ENCODE data around the gene CFAP100.
A peak's percentile ranks its signal among the peaks of the same experiment; 100 is the strongest.

The CFAP100 gene

DNA sequence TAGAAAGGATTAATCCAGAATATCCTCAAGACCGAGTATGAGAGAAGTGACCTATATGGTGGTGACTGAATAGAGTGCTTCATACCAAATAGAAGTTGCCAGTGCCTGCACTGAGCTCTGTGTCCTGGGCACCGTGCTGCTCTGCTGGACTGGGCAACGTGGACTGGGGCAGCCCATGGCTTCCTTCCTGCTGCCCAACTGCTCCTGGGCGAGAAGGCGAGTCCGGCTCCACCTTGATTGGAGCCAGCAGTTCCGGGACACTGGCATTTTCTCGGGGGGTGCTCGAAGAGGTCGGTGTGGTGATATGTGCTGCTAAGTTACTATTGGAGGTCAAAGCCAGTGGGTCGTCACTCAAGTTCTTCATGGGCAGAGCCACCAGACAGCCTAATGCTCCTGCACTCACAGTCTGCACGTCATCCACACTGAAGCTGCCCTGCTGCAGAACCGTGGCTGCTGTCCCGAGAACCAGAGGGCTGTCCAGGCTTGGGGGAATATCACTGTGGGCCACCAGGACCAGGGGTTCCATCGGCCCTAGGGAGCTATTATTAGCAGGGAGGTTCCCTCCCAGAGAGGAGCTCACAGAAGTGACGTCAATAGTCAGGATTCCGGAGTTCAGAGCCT lies 66.9 kb downstream of the CFAP100 start:
- DNase-seq (ENCODE audit: low read depth), result no peak

DNA sequence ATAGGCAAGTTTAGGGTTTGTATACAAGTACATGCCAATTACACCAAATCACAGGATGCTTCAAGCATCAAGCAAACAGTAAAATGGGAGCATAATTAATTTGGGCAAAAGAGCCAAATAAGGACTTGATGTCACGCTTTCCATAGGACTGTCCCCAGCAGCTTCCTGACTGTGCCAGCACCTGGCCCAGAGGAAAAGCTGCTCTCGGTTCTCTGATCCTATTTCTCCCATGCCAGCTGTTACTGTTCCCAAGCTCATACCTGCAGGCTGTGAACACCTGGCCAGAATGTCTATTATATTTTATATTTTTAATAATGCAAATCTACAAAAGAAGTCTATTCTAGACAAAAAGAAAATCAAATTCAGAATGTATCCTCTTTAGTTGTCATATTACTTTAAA lies 68.8 kb downstream of the CFAP100 start:
- DNase-seq (ENCODE audit: low read depth), result no peak

DNA sequence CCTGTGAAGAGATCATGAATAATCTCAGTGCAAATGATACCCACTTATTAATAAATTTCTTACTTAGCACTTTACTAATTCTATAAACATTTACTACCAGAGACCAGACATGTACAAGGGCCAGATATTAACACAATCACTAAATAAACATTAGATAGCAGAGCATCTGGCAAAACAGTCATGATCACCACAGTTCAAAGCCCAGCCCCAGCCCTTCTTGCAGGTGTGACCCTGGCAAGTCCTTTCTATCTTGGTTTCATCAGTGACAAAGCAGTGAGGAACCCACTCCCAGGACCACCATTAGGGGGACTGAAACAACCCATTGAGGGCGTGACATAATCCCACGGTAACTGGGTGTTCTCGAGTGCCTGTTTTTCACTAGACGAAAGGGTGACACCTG lies 69.4 kb downstream of the CFAP100 start:
- DNase-seq (ENCODE audit: low read depth), result no peak

DNA sequence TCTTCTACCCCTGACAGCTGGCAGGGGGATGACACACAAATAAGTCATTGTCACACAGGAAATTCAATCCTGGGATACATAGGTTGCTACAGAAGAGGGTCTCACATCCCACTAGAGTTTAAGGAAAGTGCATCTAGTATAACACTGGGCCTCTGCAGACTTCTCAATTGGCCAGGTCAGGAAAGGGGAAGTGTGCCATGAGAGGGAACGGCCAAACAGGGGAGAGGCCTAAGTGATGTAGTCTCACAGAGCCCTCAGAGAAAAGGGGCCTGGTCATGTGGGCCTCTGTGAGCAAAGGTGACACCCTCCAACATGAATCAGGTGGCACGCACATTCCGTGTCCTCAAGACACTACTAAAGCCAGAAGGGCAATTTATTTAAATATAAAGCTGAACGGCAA lies 69.8 kb downstream of the CFAP100 start:
- no peak for DNase-seq (ENCODE audit: low read depth)

DNA sequence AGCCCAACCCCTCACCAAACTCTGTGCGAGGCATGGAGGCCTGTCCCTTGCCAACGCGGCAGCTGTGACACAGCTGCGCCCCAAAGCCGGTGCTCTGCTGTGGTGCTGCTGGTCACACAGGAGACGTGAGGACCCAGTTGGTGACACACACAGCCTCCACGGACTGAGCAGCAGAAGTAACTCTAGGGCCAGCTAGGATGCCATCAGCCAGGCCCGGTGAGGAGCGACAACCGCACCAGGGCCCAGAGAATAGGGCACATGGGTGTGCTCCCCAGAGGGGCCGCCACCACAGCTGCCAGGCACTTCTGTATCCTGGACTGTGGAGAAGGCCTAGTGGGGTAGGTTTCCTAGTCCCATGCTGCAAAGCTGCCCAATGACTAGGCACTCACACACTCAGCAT lies 70.3 kb downstream of the CFAP100 start:
- no peak for DNase-seq (ENCODE audit: low read depth)

DNA sequence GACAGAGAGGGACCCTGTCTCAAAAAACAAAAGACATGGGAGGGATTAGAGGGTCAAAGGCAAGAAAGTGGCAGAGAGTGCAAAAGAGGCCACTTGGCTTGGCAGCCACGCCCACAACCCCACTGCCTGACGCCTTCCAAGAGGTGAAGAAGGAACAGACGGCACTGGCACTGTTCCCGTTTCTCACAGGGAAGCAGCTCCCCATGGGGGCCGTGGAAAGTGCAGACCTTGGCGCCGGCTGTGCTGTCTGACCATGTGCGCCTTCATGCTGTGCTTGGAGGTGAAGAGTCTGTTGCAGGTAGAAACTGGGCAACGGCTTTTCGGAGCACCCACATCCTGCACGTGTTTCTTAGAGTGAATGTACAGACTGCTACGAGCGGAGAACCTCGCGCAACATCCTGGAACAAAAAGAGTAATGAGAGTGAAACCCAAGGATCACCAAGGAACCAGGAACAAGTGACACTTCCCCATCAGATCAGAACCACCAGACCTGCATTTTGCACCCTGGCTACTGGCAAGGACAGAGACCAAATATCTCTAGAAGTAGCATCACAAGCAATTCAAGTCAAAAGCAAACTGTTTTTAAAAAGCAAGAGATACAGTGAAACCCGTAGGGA lies 71.3 kb downstream of the CFAP100 start:
- no peak for DNase-seq (ENCODE audit: low read depth)

DNA sequence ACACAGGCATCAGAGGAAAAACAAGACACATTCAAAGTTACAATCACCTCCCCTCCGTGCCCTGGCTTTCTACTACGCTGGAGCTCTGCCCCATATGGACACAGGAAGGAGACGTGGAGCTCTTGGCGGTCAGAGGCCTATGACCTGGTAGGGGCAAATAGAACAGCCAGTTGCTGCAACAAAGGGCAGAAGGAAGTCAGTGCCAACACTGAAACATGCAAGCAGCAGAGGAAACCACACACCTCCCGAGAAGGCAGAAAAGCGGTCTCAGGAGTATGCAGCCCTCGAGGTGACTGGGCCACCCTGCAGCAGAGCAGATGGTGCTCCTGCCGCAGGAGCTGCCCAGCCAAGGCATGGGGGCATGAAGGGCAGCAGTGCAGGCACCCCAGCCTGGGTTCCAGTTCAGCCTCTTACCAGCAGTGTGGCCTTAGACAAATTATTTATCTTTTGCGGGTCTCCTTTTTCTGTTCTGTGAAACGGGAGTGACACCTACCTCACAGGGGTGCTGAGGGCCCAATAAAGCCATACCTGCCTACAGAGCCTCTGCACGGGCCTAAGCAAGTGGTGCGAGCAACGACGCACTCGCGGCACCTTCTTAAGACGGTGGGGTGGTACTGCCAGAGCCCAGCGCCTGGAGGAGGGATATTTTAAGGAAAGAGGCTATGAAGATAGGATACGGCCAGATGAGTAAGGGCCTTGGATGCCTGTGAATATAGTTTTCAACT lies 72.3 kb downstream of the CFAP100 start:
- DNase-seq (ENCODE audit: low read depth), result no peak

DNA sequence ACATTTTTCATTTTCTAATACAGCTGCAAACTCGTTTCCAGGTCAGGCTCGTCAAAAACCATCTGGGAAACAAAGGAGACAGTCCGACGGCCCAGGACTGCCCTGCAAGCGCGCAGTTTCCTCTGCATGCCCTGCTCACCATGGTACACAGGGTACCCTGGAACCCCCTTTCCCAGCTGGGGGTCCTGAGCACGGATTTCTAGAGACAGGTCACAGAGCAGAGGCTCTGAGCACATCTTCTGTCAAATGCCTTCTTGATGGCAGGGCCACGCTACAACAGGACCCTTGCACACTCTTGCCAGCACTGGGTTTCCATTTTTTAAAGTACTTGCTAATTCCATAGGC lies 72.9 kb downstream of the CFAP100 start:
- no peak for DNase-seq (ENCODE audit: low read depth)

DNA sequence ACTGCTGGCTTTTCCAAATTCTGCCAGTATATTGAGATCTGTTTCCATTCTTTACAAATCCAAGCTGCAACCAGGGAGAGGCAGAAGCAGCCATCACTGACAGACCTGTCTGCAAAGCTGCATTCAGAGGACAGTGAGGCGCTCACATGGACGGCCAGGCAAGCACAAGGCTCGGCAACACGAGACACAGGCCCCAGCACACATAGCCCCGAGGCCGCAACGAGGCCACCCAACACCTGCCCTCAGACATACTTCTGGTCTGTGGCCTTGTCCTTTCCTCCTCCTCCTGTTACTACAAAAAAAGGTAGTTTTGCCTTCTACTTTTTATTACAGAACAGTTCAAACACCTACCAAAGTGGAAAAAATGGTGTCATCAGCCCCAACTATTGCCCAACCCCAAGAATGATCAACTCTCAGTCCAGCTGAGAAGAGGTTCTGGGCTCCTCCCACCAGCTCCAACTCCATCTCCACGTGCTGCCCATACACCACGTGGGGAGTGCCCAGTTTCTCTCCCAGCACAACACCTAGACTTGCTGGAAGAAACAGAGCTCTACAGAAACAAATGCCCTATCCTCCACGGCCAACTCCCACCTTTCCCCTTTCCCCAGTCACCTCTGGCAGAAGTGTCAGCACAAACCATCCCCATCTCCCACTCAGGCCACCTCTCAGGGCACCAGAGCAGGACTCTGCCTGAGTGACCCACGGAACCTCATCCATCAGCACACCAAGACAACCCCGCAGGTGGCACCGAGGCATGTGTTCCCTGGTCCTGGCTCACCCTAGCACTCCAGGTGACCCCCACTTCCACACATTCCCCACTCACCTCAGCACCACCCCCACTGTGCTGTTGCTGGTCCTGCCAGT lies 73.6 kb downstream of the CFAP100 start:
- no peak for DNase-seq (ENCODE audit: low read depth)

DNA sequence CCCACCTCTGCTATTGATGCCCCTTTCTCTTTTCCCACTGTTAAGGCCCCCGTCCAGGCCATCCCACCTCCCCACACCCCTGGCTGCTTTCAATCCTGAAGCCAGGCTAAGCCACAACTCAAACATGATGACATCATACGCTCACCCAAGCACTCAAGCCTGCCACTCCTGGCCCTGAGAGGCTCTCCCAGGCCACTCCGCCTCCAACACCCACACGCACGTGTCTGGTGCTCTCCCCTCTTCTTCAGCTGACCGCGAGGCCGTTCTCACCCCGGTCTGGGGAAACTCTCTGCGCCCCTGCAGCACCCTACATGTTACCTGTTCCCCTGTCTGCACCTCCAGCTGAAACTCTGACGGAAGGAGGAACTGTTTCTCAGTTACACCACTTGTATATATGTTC lies 74.8 kb downstream of the CFAP100 start:
- no peak for DNase-seq (ENCODE audit: low read depth)

DNA sequence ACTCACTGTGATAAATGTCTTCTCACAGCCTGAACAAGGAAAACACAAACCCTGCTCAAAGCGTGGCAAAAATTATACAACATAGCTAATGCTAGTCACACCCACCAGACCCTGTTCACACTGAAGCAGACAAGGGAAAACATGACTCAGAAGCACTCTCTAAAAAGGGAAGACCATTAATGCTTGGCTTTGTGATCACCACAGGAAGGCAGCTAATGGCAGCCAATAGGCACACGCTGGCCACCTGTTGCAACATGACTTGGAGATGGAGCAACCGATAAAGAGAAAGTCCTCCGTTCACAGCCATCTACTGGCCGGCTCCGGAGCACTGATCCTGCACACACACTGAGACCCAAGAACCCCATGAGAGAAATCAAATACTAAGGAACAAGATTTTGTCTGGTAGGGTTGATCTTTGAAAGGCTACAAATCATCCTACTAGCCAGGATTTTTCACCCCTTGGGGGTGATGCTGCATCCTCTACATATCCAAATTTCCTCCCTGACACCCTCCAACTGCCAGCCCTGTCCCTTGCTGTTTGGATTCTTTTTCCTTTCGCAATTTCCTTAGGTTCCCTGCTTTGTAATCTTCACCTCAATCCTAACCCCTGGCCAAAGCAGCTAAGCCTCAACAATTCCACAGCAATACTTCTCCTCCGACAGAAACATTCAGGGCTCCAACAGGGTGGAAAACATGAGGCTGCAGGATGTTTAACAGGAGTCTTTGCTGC lies 77.7 kb downstream of the CFAP100 start:
- DNase-seq (ENCODE audit: low read depth), result peak; percentile 67

DNA sequence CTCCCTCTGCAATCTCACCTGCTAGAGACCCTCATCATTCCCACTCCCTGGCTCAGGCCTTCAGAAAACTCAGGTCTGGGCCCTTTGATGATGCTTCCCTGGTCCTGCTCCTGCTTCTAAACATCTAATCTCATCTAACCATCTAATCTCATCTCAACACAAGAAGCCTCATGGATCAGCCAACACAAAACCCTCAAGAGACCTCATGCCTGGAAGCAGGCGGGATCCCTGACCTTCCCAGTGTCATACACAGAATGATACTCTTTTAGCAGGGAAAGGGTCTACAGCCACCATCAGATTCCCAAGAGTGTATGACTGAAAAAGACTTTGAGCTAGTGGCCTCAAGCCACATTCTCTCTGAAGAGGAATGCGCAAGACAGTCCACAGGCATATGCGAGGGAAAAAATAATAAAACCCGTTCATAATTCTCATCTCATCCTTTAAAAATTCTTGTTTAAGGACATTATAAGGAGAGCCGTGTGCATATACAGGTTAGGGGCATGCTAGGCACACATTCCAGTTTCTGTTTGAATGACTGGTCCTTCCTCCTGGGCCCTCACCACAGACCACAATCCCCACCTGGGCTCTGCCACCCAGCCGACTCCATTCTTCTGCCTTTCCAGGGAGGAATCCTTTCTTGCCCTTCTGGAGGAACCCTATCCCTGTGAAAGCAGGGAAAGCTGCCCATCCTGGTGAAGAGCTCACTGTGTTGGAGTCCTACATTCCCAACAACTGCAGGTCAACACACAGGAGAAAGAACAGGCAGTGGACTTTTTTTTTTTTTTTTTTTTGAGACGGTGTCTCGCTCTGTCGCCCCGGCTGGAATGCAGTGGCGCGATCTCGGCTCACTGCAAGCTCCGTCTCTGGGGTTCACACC lies 78.8 kb downstream of the CFAP100 start:
- DNase-seq (ENCODE audit: low read depth), result peak; percentile 10

DNA sequence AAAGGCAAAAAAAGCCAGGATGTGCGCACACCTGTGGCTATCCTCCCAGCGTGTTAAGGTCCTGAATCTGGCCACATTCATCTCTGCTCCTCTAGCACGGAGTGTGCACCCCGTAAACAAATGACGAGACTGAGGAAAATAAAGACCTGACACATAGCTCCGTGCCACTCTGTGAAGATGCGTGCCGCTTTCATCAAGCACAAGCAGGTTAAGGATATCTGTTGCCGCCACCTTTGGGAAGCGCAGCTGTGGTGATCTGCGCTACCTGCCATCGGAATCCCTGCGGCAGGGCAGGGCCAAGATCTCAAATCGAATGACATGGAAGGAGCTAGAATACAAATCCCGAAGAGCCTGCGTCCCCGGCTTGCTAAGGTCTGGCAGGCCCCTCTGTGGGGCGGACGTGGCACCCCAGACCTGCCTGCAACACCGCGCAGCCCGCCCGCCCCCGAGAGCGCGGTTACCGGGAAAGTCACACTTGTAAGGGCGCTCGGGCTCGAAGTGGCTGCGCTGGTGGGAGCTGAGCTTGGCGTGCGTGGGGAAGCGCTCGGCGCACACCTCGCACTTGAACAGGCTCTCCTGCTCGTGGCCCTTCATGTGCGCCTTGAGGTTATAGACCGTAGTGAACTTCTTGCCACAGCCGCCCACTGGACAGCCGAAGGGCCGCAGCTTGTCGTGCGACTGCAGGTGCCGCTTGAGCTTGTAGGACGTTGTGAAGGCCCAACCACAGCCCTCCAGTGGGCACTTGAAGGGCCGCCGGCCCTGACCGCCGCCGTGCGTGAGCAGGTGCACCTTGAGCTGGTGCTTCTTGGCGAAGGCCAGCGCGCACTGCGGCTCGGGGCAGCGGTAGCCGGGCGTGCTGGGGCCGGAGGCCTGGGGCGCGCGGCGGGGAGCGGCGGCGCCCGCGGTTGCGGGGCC lies 80.0 kb downstream of the CFAP100 start:
- peak; percentile 64 for DNase-seq (ENCODE audit: low read depth)

DNA sequence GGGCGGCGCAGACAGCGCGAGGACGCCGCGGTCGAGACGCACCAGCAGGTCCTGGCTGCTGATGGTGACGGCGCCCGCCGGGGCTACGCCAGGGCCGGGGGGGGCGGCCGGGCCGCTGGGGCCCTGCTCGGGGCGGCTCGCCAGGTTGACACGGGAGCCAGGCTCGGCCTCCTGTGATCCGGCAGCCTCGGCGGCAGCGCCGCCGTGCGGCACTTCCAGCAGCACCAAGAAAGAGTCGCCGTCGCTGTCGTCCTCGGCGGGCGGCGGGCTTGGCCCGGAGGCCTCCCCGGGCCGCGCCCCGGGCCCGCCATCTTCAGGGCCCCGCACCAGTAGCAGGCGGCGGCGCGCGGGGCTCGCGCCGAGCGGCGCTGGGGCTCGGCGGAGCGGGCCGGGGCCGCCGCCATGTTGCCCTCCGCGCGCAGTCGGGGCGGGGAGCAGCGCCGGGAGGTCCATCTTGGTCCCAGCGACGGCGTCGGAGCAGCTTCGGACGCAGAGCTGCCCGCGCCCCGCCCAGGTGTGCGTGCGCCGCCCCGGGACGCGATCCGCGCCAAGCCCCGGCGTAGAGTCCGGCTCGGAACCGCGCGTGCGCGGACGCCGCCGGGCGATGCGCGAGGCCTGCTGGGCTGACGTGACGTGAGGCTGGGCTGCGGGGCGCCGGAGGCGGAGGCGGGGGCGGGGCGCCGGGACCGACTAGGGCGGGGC lies 80.9 kb downstream of the CFAP100 start, which contains the start of gene ZXDC:
Gene ZXDC (minus strand): TSS at position 479 of the 702 bp plus-strand sequence. CDS start 26 bp downstream, at position 453.
- DNase-seq (ENCODE audit: low read depth), result peak; percentile 93

DNA sequence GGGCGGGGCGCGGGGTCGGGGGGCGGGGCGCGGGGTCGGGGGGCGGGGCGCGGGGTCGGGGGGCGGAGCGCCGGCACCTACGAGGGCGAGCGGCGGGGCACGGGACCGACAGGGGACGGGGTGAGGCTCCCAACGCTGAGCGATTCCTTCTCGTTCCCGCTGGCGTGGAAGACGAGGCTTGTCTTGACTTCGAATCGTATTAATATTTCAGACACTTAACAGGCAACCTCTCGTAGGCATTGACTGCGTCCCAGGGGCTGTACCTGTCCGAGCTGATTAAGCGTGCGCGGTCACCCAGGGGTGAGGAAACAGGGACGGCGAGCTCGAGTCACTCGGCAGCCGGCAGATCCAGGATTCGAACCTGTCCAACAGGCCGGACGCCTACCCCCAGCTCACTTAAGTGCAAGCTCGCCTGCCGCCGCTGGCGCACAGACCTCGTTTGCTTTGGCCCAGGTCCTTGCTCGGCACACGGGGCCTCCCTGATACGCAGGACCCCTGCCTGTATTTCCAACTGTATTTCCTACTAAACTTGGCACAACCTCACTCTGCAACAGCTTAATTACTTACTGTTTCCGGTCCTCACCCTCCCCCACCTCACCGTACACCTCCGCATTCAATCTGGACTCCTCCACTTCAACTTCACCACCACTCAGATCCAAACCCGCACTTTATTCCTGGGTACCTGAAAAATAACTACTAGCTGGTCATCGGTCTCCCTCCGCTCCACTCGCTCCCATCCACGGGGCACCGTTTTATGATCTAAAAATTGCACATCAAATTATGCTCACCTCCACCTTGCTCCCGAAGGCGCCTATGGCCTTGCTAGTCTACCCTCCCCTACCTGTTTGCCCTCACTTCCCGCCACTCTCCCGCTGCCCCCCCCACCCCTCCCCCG lies 81.7 kb downstream of the CFAP100 start:
- DNase-seq (ENCODE audit: low read depth), result no peak

DNA sequence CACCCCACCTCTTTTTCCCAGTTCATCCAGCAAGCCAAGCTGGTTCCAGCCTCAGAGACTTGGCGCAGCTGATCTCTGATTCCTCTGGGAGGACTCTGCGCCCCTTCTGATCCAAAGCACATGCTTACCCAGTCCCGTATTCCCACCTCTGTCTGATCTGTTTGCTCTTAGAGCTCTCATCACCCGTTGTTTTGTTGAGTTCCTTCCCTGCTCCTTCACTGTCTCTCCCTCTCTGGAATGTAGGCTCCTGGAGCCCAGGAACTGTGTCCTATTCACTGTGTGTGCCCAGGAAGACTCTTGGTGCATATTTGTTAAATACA lies 82.3 kb downstream of the CFAP100 start:
- DNase-seq (ENCODE audit: low read depth), result no peak

DNA sequence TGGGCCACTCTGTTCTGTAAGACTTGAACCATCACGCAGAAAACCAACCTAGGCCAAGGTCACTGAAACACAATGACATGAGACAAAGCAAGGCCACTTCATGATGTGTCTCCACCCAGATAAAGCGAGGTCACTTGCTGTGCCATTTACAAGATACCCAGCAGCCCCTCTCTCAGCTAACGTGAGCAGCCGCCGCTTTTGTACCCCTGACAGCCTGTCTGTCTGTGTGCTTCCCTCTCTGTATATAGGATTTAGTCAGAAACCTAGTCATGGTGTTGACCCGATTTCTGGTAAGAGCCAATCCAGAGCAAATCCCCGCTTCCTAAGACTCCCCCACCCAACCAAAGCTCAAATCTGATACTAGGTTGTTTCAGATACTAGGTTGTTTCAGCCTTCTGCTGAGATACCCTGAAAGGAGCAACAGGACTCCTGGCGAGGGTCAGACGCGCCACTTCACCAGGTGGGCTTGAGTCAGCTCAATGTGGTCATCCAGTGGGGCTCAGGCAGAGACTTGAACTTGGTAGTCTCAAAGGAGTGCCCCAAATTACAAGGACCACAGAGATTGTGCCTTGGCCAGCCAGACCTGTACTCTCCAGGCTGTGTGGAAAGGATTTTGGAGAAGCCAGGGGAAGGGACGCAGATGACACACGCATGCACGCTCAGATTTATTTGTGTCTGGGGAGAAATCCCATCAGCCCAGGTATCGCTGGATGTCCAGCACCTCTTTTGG lies 84.0 kb downstream of the CFAP100 start:
- DNase-seq (ENCODE audit: low read depth), result no peak

DNA sequence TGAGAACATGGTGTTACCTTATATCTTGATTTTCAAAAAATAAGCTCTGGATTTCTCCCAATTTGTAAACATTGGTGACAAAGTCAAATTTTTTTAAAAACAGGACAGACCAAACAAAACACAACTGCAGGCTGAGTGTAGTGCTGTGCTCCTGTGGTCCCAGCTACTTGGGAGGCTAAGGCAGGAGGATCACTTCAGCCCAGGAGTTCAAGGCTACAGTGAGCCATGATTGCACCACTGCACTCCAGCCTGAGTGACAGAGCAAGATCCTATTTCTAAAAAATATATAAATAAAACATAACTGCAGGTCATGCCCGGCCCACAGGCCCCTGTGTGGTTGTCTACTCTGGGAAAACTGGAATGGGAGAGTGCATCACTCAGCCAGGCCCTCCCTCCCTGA lies 84.9 kb downstream of the CFAP100 start:
- no peak for DNase-seq (ENCODE audit: low read depth)

All from ELR (cell line).